GM12878 (cell line): ENCODE data around the gene MUC5AC. TPM values are rescaled to one million over a fixed set of nuclear protein-coding genes. Genes with fewer than 3 reads are reported as not detected.

Source experiments
- ATAC-seq: fragments of 200-7000 bp; cut with Tn5 transposase; 3 replicates; pipeline ENCODE4 v1.9.1; 2020; ENCODE audit warnings: mild to moderate bottlenecking, moderate library complexity
- BruUV-seq: library from RNA; stranded (reverse); fragments of 400-500 nt; replicated peaks from 2 replicates; lab custom pipeline; 2021; lab: Mats Ljungman, UMichigan
- CTCF ChIA-PET: fragments of 300-600 bp; sonication (Branson Sonifier 250); formaldehyde crosslinking; extraction: SDS; loops from one replicate; lab custom pipeline; 2021; ENCODE audit warnings: inconsistent platforms; lab: Yijun Ruan, JAX
- POLR2A ChIA-PET: fragments of 350-600 bp; formaldehyde crosslinking; extraction: SDS; loops from one replicate; lab custom pipeline; 2021; ENCODE audit warnings: inconsistent platforms; lab: Charles Lee
- RAD21 ChIA-PET: fragments of 300-600 bp; sonication (Branson Sonifier 250); formaldehyde crosslinking; loops from one replicate; lab custom pipeline; 2023; ENCODE audit warnings: antibody characterized with exemption; ENCODE audit not compliant: unreplicated experiment; lab: Charles Lee
- SMC1A ChIA-PET: fragments of 300-600 bp; sonication (Branson Sonifier 250); formaldehyde crosslinking; loops from one replicate; lab custom pipeline; 2023; ENCODE audit not compliant: unreplicated experiment, uncharacterized antibody; lab: Charles Lee
- DNase-seq: peaks from one replicate; pipeline ENCODE4 v3.0.0-alpha.2; 2011; ENCODE audit warnings: low read depth, low spot score
- FAIRE-seq: peaks from 3 replicates; lab custom pipeline; 2011; peaks lifted over from hg19 to GRCh38; lab: Jason Lieb, UNC
- H2AFZ ChIP-seq: 2 replicates; pipeline ENCODE4 v1.6.0; 2011; ENCODE audit warnings: low read depth, low read length, control low read depth; ENCODE audit not compliant: control insufficient read depth
- H3K27ac ChIP-seq: 2 replicates; pipeline ENCODE4 v1.5.1; 2011; ENCODE audit warnings: control low read depth; ENCODE audit not compliant: control insufficient read depth, insufficient read depth
- H3K27me3 ChIP-seq, 2 experiments: replicated peaks in 1 of 2; 2 replicates each; pipeline versions ENCODE4 v1.6.0 to v1.6.1; 2011; ENCODE audit warnings: low read length in 1 of 2; ENCODE audit not compliant: control insufficient read depth in 2 of 2, insufficient read depth in 2 of 2
- H3K36me3 ChIP-seq, 2 experiments: 2 replicates each; pipeline ENCODE4 v1.5.1; 2011; ENCODE audit warnings: low read length in 1 of 2; ENCODE audit not compliant: control insufficient read depth in 2 of 2, insufficient read depth in 2 of 2
- H3K4me1 ChIP-seq: 2 replicates; pipeline ENCODE4 v1.6.1; 2011; ENCODE audit warnings: mild to moderate bottlenecking, low read length, moderate library complexity, mixed read lengths; ENCODE audit not compliant: control insufficient read depth, insufficient read depth
- H3K4me2 ChIP-seq: 2 replicates; pipeline ENCODE4 v1.6.0; 2011; ENCODE audit warnings: control low read depth; ENCODE audit not compliant: control insufficient read depth, insufficient read depth
- H3K4me3 ChIP-seq: fragments of 200-600 bp; sonication (generic); 2 replicates; pipeline ENCODE4 v1.5.1; 2016
- H3K79me2 ChIP-seq: 2 replicates; pipeline ENCODE4 v1.6.0; 2011; ENCODE audit warnings: low read length; ENCODE audit not compliant: control insufficient read depth, insufficient read depth
- H3K9ac ChIP-seq: 2 replicates; pipeline ENCODE4 v1.8.0; 2011; ENCODE audit warnings: low read length, control low read depth, mixed read lengths; ENCODE audit not compliant: control insufficient read depth, insufficient read depth
- H3K9me3 ChIP-seq: replicated peaks from 3 replicates; pipeline ENCODE4 v1.5.1; 2011; ENCODE audit warnings: mild to moderate bottlenecking, low read length; ENCODE audit not compliant: control insufficient read depth, insufficient read depth
- H4K20me1 ChIP-seq: 2 replicates; pipeline ENCODE4 v1.6.0; 2011; ENCODE audit not compliant: control insufficient read depth, insufficient read depth
- CHD1 ChIP-seq: IDR thresholded peaks from 2 replicates; pipeline ENCODE4 v1.6.1; 2012; ENCODE audit warnings: low read depth, low read length, improper control_type of control experiment
- ETV6 ChIP-seq, 2 experiments: fragments of 450-650 bp in 1 of 2; IDR thresholded peaks in 1 of 2; conservative IDR thresholded peaks in 1 of 2; 2 replicates each; pipeline ENCODE4 v1.6.1; 2014; ENCODE audit warnings: antibody characterized with exemption in 1 of 2, borderline replicate concordance in 1 of 2, low read depth in 1 of 2, mild to moderate bottlenecking in 1 of 2, moderate library complexity in 1 of 2
- LARP7 ChIP-seq: fragments of 450-650 bp; IDR thresholded peaks from 2 replicates; pipeline ENCODE4 v1.6.1; 2017; ENCODE audit warnings: mild to moderate bottlenecking
- MXI1 ChIP-seq: fragments of 150-350 bp; IDR thresholded peaks from 2 replicates; pipeline ENCODE4 v1.6.1; 2011; ENCODE audit warnings: low read depth, mild to moderate bottlenecking, inconsistent platforms, low read length, improper control_type of control experiment
- RELA ChIP-seq: fragments of 450-650 bp; IDR thresholded peaks from 2 replicates; pipeline ENCODE4 v1.8.0; 2014; ENCODE audit warnings: borderline replicate concordance; ENCODE audit not compliant: partially characterized antibody
- SIX5 ChIP-seq: IDR thresholded peaks from 2 replicates; pipeline ENCODE4 v1.6.1; 2011; ENCODE audit warnings: mild to moderate bottlenecking, low read depth, low read length, moderate library complexity; ENCODE audit not compliant: severe bottlenecking
- SMAD1 ChIP-seq: fragments of 450-650 bp; IDR thresholded peaks from 2 replicates; pipeline ENCODE4 v1.6.1; 2018; ENCODE audit warnings: mild to moderate bottlenecking, low read depth; ENCODE audit not compliant: partially characterized antibody
- SP1 ChIP-seq: IDR thresholded peaks from one replicate; pipeline ENCODE4 v1.6.1; 2011; ENCODE audit warnings: low read depth, low read length
- STAT1 ChIP-seq: fragments of 450-650 bp; conservative IDR thresholded peaks from 2 replicates; pipeline ENCODE4 v1.6.1; 2014; ENCODE audit warnings: antibody characterized with exemption, mild to moderate bottlenecking
- TBL1XR1 ChIP-seq: IDR thresholded peaks from 2 replicates; pipeline ENCODE4 v1.6.1; 2012; ENCODE audit warnings: low read depth, low read length, improper control_type of control experiment
- WGBS: methylation state at CpG from one replicate; pipeline ENCODE4 v1.1.6; 2016; ENCODE audit warnings: low lambda C conversion rate; ENCODE audit not compliant: insufficient replicate concordance, insufficient coverage; ENCODE audit errors: missing lambda C conversion rate; 5-methylcytosine and 5-hydroxymethylcytosine counted together
- in situ Hi-C: fragments of 300-500 bp; cut with MboI; formaldehyde crosslinking; loops from 9 replicates; pipeline ENCODE4 v1.14.3; 2018; ENCODE audit warnings: mixed read lengths
- intact Hi-C: fragments of 100-400 bp; cut with micrococcal nuclease; formaldehyde crosslinking; loops from one replicate; pipeline ENCODE4 v1.14.2; 2022; ENCODE audit not compliant: unreplicated experiment
- polyA plus RNA-seq, 11 experiments: library from polyadenylated mRNA; depleted of rRNA in 4 of 11; unstranded in 6 of 11; stranded (reverse) in 5 of 11; fragments of >200 nt; fragmentation: Nextera tagmentation in 4 of 11; fragmentation: Illumina TruSeq in 1 of 11; extraction: Ambion mirVana in 4 of 11; extraction: Trizol in 1 of 11; gene quantifications; 1 replicate in 1 of 11; 2 replicates in 10 of 11; pipeline versions ENCODE4 v1.2.1 to v1.2.3, GENCODE V29; 2011 to 2016; ENCODE audit warnings: inconsistent platforms in 2 of 11, missing spikeins in 2 of 11, low read depth in 1 of 11
- total RNA-seq, 4 experiments: library from RNA; depleted of rRNA in 3 of 4; stranded (reverse); fragments of >200 nt in 3 of 4; fragmentation: Illumina TruSeq in 1 of 4; extraction: Trizol in 1 of 4; gene quantifications; 2 replicates each; pipeline versions ENCODE4 v1.2.1 to v1.2.3, GENCODE V29; 2013 to 2021
- TF ChIP-seq, protein P1 (sequence below): fragments of 450-650 bp; IDR thresholded peaks from 2 replicates; pipeline ENCODE4 v1.6.1; 2017; ENCODE audit warnings: mild to moderate bottlenecking, moderate library complexity
- TF ChIP-seq, protein P2 (sequence below): fragments of 450-650 bp; IDR thresholded peaks from 2 replicates; pipeline ENCODE4 v1.6.1; 2017; ENCODE audit warnings: low read depth, mild to moderate bottlenecking, moderate library complexity
- TF ChIP-seq, protein P3 (sequence below): fragments of 450-650 bp; formaldehyde crosslinking; IDR thresholded peaks from 2 replicates; pipeline ENCODE4 v1.5.0; 2022; ENCODE audit warnings: mild to moderate bottlenecking, missing genetic modification characterization

MUC5AC gene
- total and polyA plus RNA-seq, 10 of the 15 experiments (the other 5 are each of a cell fraction or from before 2014, with no cell fraction given) = under 0.01 to 0.01 TPM; not detected in 8

DNA sequence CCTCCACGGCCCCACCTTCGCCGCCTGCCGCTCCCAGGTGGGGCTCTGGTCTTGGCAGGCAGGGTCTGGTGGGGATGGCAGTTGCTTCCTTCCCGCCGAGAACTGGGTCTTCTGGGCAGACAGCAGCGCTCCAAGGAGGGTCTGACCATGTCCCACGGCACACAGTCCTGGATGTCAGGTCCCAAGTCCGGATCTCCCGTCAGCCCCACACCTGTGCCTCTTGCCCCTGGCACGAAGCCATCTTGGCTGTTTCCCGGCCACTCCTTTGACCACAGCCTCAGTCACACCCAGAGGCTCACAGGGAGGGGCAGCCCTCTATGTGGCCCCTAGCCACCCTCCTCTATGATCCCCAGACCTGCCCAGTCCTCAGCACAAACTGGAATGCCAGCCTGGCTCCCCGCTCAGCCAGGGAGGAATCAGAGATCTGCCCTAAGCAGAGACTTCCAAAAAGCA, 79.4 kb downstream of the MUC5AC start:
- H3K36me3 ChIP-seq = no peaks in the 10 kb centered on the region
- 45% methylated on average over 13 of the region's 13 CpGs for WGBS
- H3K9me3 ChIP-seq = no peaks in the 10 kb centered on the region; the same call in 2 of the 3 replicates
- ATAC-seq (no peak), FAIRE-seq (no peak), DNase-seq (no peak)
- no peaks in the 10 kb centered on the region for H3K79me2 ChIP-seq
- no peak overlapping the region for H3K4me2 ChIP-seq
- ChIA-PET SMC1A (no interaction called here), CTCF (no interaction called here), RAD21 (no interaction called here), POLR2A (no interaction called here)
- no peak overlapping the region for H2AFZ ChIP-seq
- no peak for TF ChIP-seq SIX5
- TF ChIP-seq, protein P1, sequence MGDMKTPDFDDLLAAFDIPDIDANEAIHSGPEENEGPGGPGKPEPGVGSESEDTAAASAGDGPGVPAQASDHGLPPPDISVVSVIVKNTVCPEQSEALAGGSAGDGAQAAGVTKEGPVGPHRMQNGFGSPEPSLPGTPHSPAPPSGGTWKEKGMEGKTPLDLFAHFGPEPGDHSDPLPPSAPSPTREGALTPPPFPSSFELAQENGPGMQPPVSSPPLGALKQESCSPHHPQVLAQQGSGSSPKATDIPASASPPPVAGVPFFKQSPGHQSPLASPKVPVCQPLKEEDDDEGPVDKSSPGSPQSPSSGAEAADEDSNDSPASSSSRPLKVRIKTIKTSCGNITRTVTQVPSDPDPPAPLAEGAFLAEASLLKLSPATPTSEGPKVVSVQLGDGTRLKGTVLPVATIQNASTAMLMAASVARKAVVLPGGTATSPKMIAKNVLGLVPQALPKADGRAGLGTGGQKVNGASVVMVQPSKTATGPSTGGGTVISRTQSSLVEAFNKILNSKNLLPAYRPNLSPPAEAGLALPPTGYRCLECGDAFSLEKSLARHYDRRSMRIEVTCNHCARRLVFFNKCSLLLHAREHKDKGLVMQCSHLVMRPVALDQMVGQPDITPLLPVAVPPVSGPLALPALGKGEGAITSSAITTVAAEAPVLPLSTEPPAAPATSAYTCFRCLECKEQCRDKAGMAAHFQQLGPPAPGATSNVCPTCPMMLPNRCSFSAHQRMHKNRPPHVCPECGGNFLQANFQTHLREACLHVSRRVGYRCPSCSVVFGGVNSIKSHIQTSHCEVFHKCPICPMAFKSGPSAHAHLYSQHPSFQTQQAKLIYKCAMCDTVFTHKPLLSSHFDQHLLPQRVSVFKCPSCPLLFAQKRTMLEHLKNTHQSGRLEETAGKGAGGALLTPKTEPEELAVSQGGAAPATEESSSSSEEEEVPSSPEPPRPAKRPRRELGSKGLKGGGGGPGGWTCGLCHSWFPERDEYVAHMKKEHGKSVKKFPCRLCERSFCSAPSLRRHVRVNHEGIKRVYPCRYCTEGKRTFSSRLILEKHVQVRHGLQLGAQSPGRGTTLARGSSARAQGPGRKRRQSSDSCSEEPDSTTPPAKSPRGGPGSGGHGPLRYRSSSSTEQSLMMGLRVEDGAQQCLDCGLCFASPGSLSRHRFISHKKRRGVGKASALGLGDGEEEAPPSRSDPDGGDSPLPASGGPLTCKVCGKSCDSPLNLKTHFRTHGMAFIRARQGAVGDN = no peak
- no peak for TF ChIP-seq SMAD1
- no peak for TF ChIP-seq RELA
- no peak for TF ChIP-seq STAT1
- no peak for TF ChIP-seq MXI1
- no peak for TF ChIP-seq ETV6 (conservative IDR thresholded peaks at IDR 0.05 in 1 of 2, IDR thresholded peaks at IDR 0.05 in 1 of 2; ENCODE audit: borderline replicate concordance in 1 of 2, low read depth in 1 of 2)
- TF ChIP-seq LARP7 = no peak
- TF ChIP-seq, protein P2, sequence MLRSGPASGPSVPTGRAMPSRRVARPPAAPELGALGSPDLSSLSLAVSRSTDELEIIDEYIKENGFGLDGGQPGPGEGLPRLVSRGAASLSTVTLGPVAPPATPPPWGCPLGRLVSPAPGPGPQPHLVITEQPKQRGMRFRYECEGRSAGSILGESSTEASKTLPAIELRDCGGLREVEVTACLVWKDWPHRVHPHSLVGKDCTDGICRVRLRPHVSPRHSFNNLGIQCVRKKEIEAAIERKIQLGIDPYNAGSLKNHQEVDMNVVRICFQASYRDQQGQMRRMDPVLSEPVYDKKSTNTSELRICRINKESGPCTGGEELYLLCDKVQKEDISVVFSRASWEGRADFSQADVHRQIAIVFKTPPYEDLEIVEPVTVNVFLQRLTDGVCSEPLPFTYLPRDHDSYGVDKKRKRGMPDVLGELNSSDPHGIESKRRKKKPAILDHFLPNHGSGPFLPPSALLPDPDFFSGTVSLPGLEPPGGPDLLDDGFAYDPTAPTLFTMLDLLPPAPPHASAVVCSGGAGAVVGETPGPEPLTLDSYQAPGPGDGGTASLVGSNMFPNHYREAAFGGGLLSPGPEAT = no peak
- TF ChIP-seq TBL1XR1 = no peak
- no peak for TF ChIP-seq SP1
- TF ChIP-seq, protein P3, sequence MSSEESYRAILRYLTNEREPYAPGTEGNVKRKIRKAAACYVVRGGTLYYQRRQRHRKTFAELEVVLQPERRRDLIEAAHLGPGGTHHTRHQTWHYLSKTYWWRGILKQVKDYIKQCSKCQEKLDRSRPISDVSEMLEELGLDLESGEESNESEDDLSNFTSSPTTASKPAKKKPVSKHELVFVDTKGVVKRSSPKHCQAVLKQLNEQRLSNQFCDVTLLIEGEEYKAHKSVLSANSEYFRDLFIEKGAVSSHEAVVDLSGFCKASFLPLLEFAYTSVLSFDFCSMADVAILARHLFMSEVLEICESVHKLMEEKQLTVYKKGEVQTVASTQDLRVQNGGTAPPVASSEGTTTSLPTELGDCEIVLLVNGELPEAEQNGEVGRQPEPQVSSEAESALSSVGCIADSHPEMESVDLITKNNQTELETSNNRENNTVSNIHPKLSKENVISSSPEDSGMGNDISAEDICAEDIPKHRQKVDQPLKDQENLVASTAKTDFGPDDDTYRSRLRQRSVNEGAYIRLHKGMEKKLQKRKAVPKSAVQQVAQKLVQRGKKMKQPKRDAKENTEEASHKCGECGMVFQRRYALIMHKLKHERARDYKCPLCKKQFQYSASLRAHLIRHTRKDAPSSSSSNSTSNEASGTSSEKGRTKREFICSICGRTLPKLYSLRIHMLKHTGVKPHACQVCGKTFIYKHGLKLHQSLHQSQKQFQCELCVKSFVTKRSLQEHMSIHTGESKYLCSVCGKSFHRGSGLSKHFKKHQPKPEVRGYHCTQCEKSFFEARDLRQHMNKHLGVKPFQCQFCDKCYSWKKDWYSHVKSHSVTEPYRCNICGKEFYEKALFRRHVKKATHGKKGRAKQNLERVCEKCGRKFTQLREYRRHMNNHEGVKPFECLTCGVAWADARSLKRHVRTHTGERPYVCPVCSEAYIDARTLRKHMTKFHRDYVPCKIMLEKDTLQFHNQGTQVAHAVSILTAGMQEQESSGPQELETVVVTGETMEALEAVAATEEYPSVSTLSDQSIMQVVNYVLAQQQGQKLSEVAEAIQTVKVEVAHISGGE = no peak
- no peak for TF ChIP-seq CHD1
- no peak overlapping the region for H3K27ac ChIP-seq
- no peaks in the 10 kb centered on the region for H3K27me3 ChIP-seq
- in situ Hi-C loops (no loop called here), intact Hi-C loops (no loop called here)
- H3K9ac ChIP-seq = no peak overlapping the region
- no peaks in the 10 kb centered on the region for H4K20me1 ChIP-seq
- H3K4me1 ChIP-seq = no peaks in the 10 kb centered on the region
- H3K4me3 ChIP-seq = no peak overlapping the region
- no TSS peak for BruUV-seq
